Measurements from ENCODE around the gene SND1.

DNA sequence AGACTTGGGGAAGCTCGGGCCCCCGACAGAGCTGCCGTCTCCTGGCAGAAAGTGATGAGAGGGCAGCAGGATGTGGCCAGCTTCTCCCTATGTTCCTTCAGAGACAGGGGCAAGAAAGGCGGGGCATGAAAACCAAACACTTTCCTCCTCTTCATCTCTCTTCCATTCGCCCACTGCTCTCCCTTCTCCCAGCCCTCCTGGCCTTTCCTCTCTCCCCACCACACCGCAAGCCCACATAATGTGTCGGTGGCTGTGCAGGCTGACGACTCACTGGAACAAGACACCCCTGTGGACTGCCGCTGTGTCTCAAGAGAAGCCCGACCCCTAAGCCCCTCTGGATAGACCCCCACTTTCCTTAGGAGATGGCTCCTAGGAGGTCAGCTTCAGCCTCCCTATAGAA, 438.5 kb downstream of the SND1 start:
- TF ChIP-seq, protein P1, sequence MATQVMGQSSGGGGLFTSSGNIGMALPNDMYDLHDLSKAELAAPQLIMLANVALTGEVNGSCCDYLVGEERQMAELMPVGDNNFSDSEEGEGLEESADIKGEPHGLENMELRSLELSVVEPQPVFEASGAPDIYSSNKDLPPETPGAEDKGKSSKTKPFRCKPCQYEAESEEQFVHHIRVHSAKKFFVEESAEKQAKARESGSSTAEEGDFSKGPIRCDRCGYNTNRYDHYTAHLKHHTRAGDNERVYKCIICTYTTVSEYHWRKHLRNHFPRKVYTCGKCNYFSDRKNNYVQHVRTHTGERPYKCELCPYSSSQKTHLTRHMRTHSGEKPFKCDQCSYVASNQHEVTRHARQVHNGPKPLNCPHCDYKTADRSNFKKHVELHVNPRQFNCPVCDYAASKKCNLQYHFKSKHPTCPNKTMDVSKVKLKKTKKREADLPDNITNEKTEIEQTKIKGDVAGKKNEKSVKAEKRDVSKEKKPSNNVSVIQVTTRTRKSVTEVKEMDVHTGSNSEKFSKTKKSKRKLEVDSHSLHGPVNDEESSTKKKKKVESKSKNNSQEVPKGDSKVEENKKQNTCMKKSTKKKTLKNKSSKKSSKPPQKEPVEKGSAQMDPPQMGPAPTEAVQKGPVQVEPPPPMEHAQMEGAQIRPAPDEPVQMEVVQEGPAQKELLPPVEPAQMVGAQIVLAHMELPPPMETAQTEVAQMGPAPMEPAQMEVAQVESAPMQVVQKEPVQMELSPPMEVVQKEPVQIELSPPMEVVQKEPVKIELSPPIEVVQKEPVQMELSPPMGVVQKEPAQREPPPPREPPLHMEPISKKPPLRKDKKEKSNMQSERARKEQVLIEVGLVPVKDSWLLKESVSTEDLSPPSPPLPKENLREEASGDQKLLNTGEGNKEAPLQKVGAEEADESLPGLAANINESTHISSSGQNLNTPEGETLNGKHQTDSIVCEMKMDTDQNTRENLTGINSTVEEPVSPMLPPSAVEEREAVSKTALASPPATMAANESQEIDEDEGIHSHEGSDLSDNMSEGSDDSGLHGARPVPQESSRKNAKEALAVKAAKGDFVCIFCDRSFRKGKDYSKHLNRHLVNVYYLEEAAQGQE (IDR thresholded peaks at IDR 0.05; ENCODE audit: insufficient replicate concordance, low read depth), result no peak
- TF ChIP-seq, protein P2, sequence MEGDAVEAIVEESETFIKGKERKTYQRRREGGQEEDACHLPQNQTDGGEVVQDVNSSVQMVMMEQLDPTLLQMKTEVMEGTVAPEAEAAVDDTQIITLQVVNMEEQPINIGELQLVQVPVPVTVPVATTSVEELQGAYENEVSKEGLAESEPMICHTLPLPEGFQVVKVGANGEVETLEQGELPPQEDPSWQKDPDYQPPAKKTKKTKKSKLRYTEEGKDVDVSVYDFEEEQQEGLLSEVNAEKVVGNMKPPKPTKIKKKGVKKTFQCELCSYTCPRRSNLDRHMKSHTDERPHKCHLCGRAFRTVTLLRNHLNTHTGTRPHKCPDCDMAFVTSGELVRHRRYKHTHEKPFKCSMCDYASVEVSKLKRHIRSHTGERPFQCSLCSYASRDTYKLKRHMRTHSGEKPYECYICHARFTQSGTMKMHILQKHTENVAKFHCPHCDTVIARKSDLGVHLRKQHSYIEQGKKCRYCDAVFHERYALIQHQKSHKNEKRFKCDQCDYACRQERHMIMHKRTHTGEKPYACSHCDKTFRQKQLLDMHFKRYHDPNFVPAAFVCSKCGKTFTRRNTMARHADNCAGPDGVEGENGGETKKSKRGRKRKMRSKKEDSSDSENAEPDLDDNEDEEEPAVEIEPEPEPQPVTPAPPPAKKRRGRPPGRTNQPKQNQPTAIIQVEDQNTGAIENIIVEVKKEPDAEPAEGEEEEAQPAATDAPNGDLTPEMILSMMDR (IDR thresholded peaks at IDR 0.05; ENCODE audit: insufficient read depth, low read length), result no peak
- TF ChIP-seq POLR2AphosphoS5 (IDR thresholded peaks at IDR 0.05; ENCODE audit: low read depth) (no peak), SPI1 (IDR thresholded peaks at IDR 0.05; ENCODE audit: borderline replicate concordance, low read depth) (no peak), GABPA (IDR thresholded peaks at IDR 0.05; ENCODE audit: low read depth) (no peak)

Measured in HL-60 (cell line).